ENCODE measurements around the gene LGALS3BP. TPM values are rescaled to one million over a fixed set of nuclear protein-coding genes. Genes with fewer than 3 reads are reported as not detected.

Gene LGALS3BP, protein sequence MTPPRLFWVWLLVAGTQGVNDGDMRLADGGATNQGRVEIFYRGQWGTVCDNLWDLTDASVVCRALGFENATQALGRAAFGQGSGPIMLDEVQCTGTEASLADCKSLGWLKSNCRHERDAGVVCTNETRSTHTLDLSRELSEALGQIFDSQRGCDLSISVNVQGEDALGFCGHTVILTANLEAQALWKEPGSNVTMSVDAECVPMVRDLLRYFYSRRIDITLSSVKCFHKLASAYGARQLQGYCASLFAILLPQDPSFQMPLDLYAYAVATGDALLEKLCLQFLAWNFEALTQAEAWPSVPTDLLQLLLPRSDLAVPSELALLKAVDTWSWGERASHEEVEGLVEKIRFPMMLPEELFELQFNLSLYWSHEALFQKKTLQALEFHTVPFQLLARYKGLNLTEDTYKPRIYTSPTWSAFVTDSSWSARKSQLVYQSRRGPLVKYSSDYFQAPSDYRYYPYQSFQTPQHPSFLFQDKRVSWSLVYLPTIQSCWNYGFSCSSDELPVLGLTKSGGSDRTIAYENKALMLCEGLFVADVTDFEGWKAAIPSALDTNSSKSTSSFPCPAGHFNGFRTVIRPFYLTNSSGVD
- total RNA-seq, result 100 to 1,000 TPM in 2 of 8 experiments, 10 to 100 TPM in 6; 34.8 to 346 (median 58.7) TPM

DNA sequence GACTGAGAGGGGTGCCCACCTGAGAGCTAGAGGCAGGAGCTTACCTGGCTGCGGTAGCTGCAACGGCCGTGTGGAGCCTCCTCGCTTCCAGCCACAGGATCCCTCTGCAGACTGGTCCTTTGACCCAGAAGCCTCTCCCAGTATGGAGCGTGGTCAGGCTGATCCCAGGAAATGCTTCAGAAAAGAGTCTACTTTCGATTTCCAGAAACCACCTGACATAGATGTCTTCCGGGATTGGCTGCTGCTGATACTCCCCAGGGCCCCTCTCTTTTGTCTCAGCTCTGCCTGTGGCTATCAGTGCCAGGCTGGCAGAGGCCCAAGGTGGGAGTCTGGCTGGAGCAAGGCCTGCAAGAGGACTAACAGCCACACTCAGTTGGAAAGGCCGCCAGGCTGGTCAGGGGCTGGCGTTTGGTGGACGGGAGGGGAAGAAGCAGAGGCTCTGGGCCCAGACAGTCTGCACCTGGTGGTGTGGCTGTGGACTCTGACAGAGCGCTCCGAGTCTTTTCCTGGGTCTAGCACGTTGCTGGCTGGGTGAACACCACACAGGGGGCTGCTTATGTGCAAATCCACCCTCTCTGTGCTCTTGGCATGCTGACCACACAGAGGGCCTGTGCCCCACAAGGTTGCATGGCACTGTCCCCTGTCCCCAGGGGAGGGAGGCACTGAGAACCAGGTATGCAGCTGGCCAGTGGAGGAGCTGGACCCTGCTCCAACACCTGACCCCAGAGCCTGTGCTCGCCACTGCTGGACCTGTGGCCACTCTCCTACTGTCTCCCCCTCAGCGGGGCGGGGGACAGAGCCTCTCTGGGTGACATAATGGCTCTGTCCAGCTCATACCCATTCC lies at the start of gene LGALS3BP:
Gene LGALS3BP, minus strand, starts transcription at position 144 of the 844 bp plus-strand sequence. CDS start 2,732 bp downstream, outside the sequence.
- 20 to 100% (median 81%) methylated on average over 1 to 4 of the region's 16 CpGs; no CpG with 5 or more reads in 3 of the 10 experiments for WGBS, 10 experiments
- peak within 1 kb of the TSS; percentile 9 to 34 (median 20) for H3K4me3 ChIP-seq
- peaks cover 41 to 46% of the 10 kb centered on the region in 2 donors for H3K4me1 ChIP-seq (replicated peaks in 1 of 2)
- in situ Hi-C loops (cut with MboI; ENCODE audit: low pct_unique_long_range_greater_than_20kb in 2 of 9, low sequenced_read_pairs in 9 of 9, unreplicated experiment in 9 of 9), result loop anchor here in 1 of 9 experiments (10.0 kb wide), 1 partner anchor 115 kb away; no protein-coding TSS in a partner anchor
- ATAC-seq (replicated peaks in 6 of 8), result peak; percentile 39 to 88 (median 78)
- peak within 1 kb of the TSS; percentile 71 to 82 for H3K27ac ChIP-seq

GRCh38 chr17:79028496-79029326 lies 49.0 kb upstream of the LGALS3BP start:
- H3K27ac ChIP-seq, result no peak overlapping the region
- H3K4me1 ChIP-seq (replicated peaks in 1 of 2), result peaks cover 5 to 11% of the 10 kb centered on the region in 2 donors
- peak in 1 of 8 experiments; percentile 14 for ATAC-seq (replicated peaks in 6 of 8)
- in situ Hi-C loops (cut with MboI; ENCODE audit: low pct_unique_long_range_greater_than_20kb in 2 of 9, low sequenced_read_pairs in 9 of 9, unreplicated experiment in 9 of 9), result no loop called here
- no peak overlapping the region for H3K4me3 ChIP-seq
- 44 to 76% (median 64%) methylated on average over 3 to 7 of the region's 17 CpGs; no CpG with 5 or more reads in 5 of the 10 experiments for WGBS, 10 experiments

DNA sequence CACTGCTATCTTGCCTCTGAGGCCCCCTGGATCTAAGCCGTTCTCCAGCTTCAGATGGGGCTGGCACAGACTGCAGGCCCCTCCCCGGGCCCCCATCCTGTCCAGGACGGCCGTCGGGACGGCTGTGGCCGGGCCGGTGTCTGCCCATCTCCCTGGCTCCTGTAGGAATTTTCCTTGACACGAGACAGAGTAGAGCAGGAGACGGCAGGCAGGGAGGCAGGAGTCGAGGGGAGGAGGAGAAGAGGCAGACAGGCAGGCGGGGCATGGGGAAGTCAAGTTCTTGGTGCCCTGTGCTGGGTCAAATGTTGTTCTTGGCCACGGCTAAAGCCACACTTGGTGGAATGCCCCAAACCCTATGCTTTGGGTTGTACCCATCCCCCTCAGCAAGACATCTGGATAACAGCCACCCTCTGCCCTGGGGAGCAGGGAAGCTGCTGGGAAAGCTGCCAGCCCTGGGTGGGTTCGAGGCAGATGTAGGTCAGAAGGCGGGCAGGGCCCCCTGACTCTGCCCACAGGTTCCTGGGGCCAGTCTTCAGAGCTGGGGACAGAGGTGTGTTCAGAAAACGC lies 48.3 kb upstream of the LGALS3BP start:
- Histone ChIP-seq H3K27ac (no peak overlapping the region), H3K4me1 (replicated peaks in 1 of 2) (peaks cover 5 to 11% of the 10 kb centered on the region in 2 donors), H3K4me3 (no peak overlapping the region)
- peak in 3 of 8 experiments; percentile 4 to 9 (median 5) for ATAC-seq (replicated peaks in 6 of 8)
- in situ Hi-C loops (cut with MboI; ENCODE audit: low pct_unique_long_range_greater_than_20kb in 2 of 9, low sequenced_read_pairs in 9 of 9, unreplicated experiment in 9 of 9), result no loop called here
- 12 to 44% (median 32%) methylated on average over 1 to 5 of the region's 16 CpGs; no CpG with 5 or more reads in 6 of the 10 experiments for WGBS, 10 experiments

DNA sequence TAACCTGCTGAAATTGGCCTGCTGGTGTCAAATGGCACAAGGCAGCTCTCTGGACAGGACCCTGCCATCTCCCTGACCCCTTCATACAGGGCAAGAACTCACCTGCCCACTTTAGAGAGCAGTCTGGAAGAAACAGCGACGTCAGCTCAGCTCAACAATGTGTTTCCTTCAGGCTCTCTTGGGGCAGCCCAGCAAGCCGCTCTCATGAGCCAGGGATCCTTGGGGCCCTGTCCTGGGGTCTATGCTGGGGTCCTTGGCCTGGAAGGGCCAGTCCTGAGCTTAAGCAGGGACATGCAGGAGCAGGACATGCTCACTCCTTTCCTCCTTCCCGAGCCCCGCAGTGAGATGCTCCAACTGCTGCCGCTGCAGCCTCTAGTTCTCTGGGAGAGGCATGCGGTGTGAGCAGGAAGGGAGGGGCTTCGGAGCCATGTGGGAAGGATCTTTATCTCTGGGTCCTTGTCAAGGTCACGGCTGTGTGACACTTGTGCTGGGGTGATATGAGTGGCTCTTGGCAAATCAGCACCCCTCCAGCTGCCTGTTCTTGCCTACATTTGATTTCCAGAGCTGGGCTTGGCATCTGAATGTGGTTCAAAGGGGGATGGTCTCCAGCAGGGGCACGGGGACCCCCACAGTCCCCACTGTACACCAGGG lies 47.7 kb upstream of the LGALS3BP start:
- peak in 3 of 8 experiments; percentile 9 to 16 (median 13) for ATAC-seq (replicated peaks in 6 of 8)
- 0 to 35% (median 21%) methylated on average over 1 to 2 of the region's 10 CpGs; no CpG with 5 or more reads in 6 of the 10 experiments for WGBS, 10 experiments
- in situ Hi-C loops (cut with MboI; ENCODE audit: low pct_unique_long_range_greater_than_20kb in 2 of 9, low sequenced_read_pairs in 9 of 9, unreplicated experiment in 9 of 9), result no loop called here
- peaks cover 5 to 11% of the 10 kb centered on the region in 2 donors for H3K4me1 ChIP-seq (replicated peaks in 1 of 2)
- H3K27ac ChIP-seq, result no peak overlapping the region
- H3K4me3 ChIP-seq, result no peak overlapping the region

GRCh38 chr17:79026376-79027273 lies 46.9 kb upstream of the LGALS3BP start:
- in situ Hi-C loops (cut with MboI; ENCODE audit: low pct_unique_long_range_greater_than_20kb in 2 of 9, low sequenced_read_pairs in 9 of 9, unreplicated experiment in 9 of 9), result no loop called here
- ATAC-seq (replicated peaks in 6 of 8), result peak in 3 of 8 experiments; percentile 10 to 44 (median 12)
- Histone ChIP-seq H3K27ac (no peak overlapping the region), H3K4me3 (no peak overlapping the region), H3K4me1 (replicated peaks in 1 of 2) (peaks cover 5 to 11% of the 10 kb centered on the region in 2 donors)
- WGBS, 10 experiments, result 24 to 100% (median 83%) methylated on average over 1 to 5 of the region's 16 CpGs; no CpG with 5 or more reads in 5 of the 10 experiments

DNA sequence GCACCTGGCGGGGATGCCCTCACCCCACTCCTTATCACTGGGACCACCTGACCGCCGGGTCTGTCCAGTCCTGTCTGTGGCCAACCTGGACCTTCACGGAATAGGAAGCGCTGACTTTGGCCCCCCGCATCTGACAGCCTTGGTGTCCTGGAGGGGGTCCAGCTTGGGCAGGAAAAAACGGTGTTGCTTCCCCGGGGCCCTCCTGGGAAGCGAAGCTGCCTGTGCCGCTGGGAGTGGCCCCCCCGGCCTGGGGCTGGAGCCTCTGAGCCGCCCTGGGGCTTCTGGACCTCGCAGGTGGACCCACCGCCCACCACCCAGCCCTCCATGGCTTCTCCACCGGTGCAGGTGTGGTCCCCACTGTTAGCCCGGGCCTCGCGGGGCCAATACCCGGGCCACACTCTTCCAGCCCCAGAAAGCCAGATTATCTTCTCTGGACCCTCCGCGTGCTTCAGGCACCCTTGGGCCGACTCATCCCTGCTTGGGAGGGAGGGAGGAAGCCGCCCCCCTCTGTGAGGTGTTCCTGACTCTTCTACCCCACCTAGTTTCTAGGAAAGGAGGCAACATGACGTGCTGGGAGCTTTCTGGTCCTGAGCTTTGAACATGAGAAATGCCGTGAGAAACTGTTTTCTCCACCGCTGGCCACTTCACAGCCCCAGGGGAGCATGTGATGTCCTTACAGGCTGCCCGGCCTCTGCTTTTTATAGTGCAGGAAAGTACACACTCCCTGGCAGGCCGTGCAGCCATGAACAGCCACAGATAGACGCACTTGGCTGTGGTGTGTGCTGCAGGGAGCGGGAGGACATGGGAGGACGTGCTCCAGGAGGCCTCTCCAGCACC lies 45.4 kb upstream of the LGALS3BP start:
- Histone ChIP-seq H3K4me3 (peak overlapping the region in 2 of 5 donors; percentile 31 to 42), H3K4me1 (replicated peaks in 1 of 2) (peaks cover 5 to 11% of the 10 kb centered on the region in 2 donors), H3K27ac (no peak overlapping the region)
- WGBS, 10 experiments, result 0 to 80% (median 38%) methylated on average over 1 to 16 of the region's 31 CpGs; no CpG with 5 or more reads in 5 of the 10 experiments
- in situ Hi-C loops (cut with MboI; ENCODE audit: low pct_unique_long_range_greater_than_20kb in 2 of 9, low sequenced_read_pairs in 9 of 9, unreplicated experiment in 9 of 9), result no loop called here
- ATAC-seq (replicated peaks in 6 of 8), result peak in 5 of 8 experiments; percentile 28 to 56 (median 39)

DNA sequence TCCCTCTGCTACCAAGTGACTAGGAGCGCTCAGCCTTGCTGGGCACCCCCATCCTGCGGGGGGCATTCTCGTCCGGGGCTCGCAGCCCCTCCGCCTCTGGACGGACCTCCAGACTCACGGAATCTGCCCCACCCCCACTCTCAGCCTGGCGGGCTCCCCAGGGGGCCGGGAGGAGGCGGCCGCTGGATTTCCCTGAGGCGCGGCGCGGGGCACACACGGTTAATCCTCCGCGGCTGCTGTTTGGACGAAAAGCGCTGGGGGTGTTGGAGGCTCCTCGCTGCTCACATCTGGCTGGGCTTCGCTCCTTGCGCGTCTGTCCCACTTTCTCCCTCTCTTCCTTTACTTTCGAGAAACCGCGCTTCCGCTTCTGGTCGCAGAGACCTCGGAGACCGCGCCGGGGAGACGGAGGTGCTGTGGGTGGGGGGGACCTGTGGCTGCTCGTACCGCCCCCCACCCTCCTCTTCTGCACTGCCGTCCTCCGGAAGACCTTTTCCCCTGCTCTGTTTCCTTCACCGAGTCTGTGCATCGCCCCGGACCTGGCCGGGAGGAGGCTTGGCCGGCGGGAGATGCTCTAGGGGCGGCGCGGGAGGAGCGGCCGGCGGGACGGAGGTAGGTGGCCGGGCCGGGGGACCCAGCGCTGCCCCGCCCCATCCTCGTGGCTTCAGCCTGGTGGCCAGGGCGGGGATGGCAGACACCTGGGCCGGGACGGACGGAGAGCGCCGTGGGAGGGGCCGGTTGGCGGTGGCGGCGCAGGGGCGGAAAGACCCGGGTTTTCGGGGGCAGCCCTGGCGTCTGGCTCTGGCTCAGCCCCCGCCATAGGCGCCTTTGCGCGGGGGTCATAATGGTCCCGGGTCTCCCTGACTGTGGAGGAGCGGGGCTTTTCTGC lies 44.4 kb upstream of the LGALS3BP start, which contains the start of gene C1QTNF1:
Gene C1QTNF1, plus strand, starts transcription at position 284 of the 886 bp plus-strand sequence. CDS start 19,800 bp downstream, outside the sequence.
- Histone ChIP-seq H3K4me1 (replicated peaks in 1 of 2) (peaks cover 5 to 11% of the 10 kb centered on the region in 2 donors), H3K4me3 (peak within 1 kb of the TSS; percentile 26 to 42 (median 35)), H3K27ac (no peak within 1 kb of the TSS)
- 0 to 33% (median 9%) methylated on average over 2 to 13 of the region's 77 CpGs; no CpG with 5 or more reads in 6 of the 10 experiments for WGBS, 10 experiments
- in situ Hi-C loops (cut with MboI; ENCODE audit: low pct_unique_long_range_greater_than_20kb in 2 of 9, low sequenced_read_pairs in 9 of 9, unreplicated experiment in 9 of 9), result no loop called here
- ATAC-seq (replicated peaks in 6 of 8), result peak; percentile 23 to 82 (median 73)

GRCh38 chr17:79023180-79023705 lies 43.5 kb upstream of the LGALS3BP start:
- WGBS, 10 experiments, result 35 to 96% (median 65%) methylated on average over 3 to 9 of the region's 12 CpGs; no CpG with 5 or more reads in 4 of the 10 experiments
- H3K4me3 ChIP-seq, result peak overlapping the region in 1 of 5 donors; percentile 42
- H3K27ac ChIP-seq, result no peak overlapping the region
- in situ Hi-C loops (cut with MboI; ENCODE audit: low pct_unique_long_range_greater_than_20kb in 2 of 9, low sequenced_read_pairs in 9 of 9, unreplicated experiment in 9 of 9), result no loop called here
- peaks cover 5 to 11% of the 10 kb centered on the region in 2 donors for H3K4me1 ChIP-seq (replicated peaks in 1 of 2)
- no peak for ATAC-seq (replicated peaks in 6 of 8)

GRCh38 chr17:79022507-79022991 lies 42.8 kb upstream of the LGALS3BP start:
- H3K4me1 ChIP-seq (replicated peaks in 1 of 2), result peaks cover 5 to 9% of the 10 kb centered on the region in 2 donors
- in situ Hi-C loops (cut with MboI; ENCODE audit: low pct_unique_long_range_greater_than_20kb in 2 of 9, low sequenced_read_pairs in 9 of 9, unreplicated experiment in 9 of 9), result no loop called here
- ATAC-seq (replicated peaks in 6 of 8), result no peak
- WGBS, 10 experiments, result 55 to 100% (median 100%) methylated on average over 1 to 4 of the region's 9 CpGs; no CpG with 5 or more reads in 5 of the 10 experiments
- H3K4me3 ChIP-seq, result no peak overlapping the region
- no peak overlapping the region for H3K27ac ChIP-seq

All from motor neuron (in vitro differentiated cells).